ENCODE data around the gene PARD6B. TPM values are rescaled to one million over a fixed set of nuclear protein-coding genes. Genes with fewer than 3 reads are reported as not detected.

The PARD6B gene
- total and polyA plus RNA-seq, 2 experiments from 2014 or later, result 14.6 to 41.0 TPM

DNA sequence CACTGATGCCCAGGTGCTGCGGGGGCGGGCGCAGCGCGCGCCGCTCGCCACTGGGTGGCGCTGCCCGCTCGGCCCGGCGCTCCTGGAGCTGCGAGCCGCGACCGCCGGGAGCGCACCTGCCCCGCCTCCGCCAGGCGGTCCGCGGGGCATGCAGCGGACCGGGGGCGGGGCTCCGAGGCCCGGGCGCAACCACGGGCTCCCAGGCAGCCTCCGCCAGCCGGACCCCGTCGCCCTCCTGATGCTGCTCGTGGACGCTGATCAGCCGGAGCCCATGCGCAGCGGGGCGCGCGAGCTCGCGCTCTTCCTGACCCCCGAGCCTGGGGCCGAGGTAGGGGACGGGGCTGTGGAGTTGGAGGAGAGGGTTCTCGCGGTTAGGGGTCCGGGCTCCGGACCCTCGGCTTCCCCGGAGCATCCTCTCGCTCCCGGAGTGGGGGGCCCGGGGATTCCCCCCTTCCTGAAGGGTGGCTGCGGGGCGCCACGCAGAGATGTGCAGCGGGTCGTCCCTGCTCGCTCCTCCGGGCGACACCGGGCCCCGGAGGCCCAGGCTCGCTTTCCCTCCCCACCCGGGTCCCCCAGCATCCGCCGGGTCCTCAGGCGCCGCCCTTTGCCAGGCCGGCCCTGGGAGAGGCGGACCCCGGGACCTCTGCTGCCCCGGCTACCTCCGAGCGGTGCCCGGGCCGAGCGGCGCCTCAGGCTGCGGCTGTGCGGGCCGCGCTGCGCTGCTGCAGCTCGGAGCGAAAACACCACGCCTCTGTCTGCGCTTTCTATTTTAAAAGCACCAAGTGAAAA lies 63.7 kb downstream of the PARD6B start, which contains the start of gene BCAS4:
Gene BCAS4, plus strand, starts transcription at position 216 of the 789 bp plus-strand sequence. Its CDS starts 23 bp downstream, at position 239.
- Histone ChIP-seq H3K9me2 (replicated peaks; ENCODE audit: insufficient read depth) (no peaks in the 10 kb centered on the region), H3K4me3 (peak within 1 kb of the TSS; percentile 95), H3K4me2 (peak within 1 kb of the TSS; percentile 94), H3K27me3 (no peaks in the 10 kb centered on the region), H3K27ac (peak within 1 kb of the TSS; percentile 80), H3K79me2 (peaks cover 11% of the 10 kb centered on the region), H3K9me3 (ENCODE audit: low read depth) (no peaks in the 10 kb centered on the region), H3K36me3 (replicated peaks; ENCODE audit: insufficient read depth, low read depth) (no peaks in the 10 kb centered on the region), H4K20me1 (ENCODE audit: insufficient read depth, poor library complexity, severe bottlenecking) (no peaks in the 10 kb centered on the region), H3K4me1 (ENCODE audit: insufficient read depth) (peaks cover 30% of the 10 kb centered on the region), H2AFZ (peak within 1 kb of the TSS; percentile 99)
- TF ChIP-seq, protein P1, sequence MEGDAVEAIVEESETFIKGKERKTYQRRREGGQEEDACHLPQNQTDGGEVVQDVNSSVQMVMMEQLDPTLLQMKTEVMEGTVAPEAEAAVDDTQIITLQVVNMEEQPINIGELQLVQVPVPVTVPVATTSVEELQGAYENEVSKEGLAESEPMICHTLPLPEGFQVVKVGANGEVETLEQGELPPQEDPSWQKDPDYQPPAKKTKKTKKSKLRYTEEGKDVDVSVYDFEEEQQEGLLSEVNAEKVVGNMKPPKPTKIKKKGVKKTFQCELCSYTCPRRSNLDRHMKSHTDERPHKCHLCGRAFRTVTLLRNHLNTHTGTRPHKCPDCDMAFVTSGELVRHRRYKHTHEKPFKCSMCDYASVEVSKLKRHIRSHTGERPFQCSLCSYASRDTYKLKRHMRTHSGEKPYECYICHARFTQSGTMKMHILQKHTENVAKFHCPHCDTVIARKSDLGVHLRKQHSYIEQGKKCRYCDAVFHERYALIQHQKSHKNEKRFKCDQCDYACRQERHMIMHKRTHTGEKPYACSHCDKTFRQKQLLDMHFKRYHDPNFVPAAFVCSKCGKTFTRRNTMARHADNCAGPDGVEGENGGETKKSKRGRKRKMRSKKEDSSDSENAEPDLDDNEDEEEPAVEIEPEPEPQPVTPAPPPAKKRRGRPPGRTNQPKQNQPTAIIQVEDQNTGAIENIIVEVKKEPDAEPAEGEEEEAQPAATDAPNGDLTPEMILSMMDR (IDR thresholded peaks at IDR 0.05; ENCODE audit: poor library complexity), result peak; percentile 64
- TF ChIP-seq EZH2phosphoT487 (IDR thresholded peaks at IDR 0.05; ENCODE audit: low read depth, severe bottlenecking, unreplicated experiment) (no peak), EZH2 (IDR thresholded peaks at IDR 0.05; ENCODE audit: borderline replicate concordance) (no peak)
- DNase-seq (ENCODE audit: low spot score), result peak; percentile 95
- under 1% methylated on average over 58 of the region's 92 CpGs for WGBS (ENCODE audit: low lambda C conversion rate, missing lambda C conversion rate)

DNA sequence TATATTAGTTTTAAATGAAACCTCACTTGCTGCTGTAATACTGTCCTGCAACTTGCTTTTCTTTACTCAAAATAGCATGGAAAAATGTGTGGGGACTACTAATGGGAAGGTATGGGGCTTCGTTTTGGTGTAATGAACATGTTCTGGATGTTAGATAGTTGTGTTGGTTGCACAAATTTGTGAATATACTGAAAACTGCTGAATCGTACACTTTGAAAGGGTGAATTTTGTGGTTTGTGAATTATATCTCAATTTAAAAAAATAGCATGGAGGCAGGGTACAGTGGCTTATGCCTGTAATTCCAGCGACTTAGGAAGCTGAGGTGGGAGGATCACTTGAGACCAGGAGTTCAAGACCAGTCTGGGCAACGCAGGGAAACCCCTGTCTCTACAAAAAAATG lies 65.8 kb downstream of the PARD6B start:
- H3K4me2 ChIP-seq, result no peak overlapping the region
- H3K4me1 ChIP-seq (ENCODE audit: insufficient read depth), result peaks cover 12% of the 10 kb centered on the region
- 97% methylated on average over 4 of the region's 4 CpGs for WGBS (ENCODE audit: low lambda C conversion rate, missing lambda C conversion rate)
- H3K4me3 ChIP-seq, result no peak overlapping the region
- no peak for TF ChIP-seq EZH2 (IDR thresholded peaks at IDR 0.05; ENCODE audit: borderline replicate concordance)
- TF ChIP-seq EZH2phosphoT487 (IDR thresholded peaks at IDR 0.05; ENCODE audit: low read depth, severe bottlenecking, unreplicated experiment), result no peak
- TF ChIP-seq, protein P1 (IDR thresholded peaks at IDR 0.05; ENCODE audit: poor library complexity), result no peak
- no peaks in the 10 kb centered on the region for H3K9me2 ChIP-seq (replicated peaks; ENCODE audit: insufficient read depth)
- H4K20me1 ChIP-seq (ENCODE audit: insufficient read depth, poor library complexity, severe bottlenecking), result no peaks in the 10 kb centered on the region
- no peak for DNase-seq (ENCODE audit: low spot score)
- no peaks in the 10 kb centered on the region for H3K27me3 ChIP-seq
- no peaks in the 10 kb centered on the region for H3K9me3 ChIP-seq (ENCODE audit: low read depth)
- no peak overlapping the region for H2AFZ ChIP-seq
- no peak overlapping the region for H3K27ac ChIP-seq
- peaks cover 11% of the 10 kb centered on the region for H3K79me2 ChIP-seq
- H3K36me3 ChIP-seq (replicated peaks; ENCODE audit: insufficient read depth, low read depth), result no peaks in the 10 kb centered on the region

DNA sequence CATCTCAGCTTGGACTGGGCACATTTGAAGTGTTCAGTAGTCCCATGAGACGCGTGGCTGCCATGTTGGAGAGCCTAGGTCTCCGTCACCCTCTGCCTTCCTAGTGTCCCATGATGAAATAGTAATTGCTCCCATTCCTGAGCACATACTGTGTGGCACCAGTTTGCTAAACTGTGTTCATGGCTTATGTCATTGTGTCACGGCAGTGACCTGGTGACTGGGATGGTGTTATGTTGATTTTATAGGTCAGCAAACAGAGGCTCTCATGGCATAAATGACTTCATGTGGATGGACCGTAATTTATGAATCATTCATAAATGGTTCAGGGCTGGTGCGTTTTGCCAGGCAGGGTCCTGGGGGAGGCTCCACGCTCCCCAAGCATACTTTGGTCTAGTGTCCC lies 67.3 kb downstream of the PARD6B start:
- Histone ChIP-seq H3K27me3 (no peaks in the 10 kb centered on the region), H3K4me1 (ENCODE audit: insufficient read depth) (peaks cover 5% of the 10 kb centered on the region), H4K20me1 (ENCODE audit: insufficient read depth, poor library complexity, severe bottlenecking) (no peaks in the 10 kb centered on the region), H3K36me3 (replicated peaks; ENCODE audit: insufficient read depth, low read depth) (no peaks in the 10 kb centered on the region), H2AFZ (no peak overlapping the region), H3K4me2 (no peak overlapping the region), H3K79me2 (peaks cover 11% of the 10 kb centered on the region), H3K9me2 (replicated peaks; ENCODE audit: insufficient read depth) (no peaks in the 10 kb centered on the region), H3K4me3 (no peak overlapping the region), H3K27ac (no peak overlapping the region), H3K9me3 (ENCODE audit: low read depth) (no peaks in the 10 kb centered on the region)
- no peak for DNase-seq (ENCODE audit: low spot score)
- TF ChIP-seq EZH2phosphoT487 (IDR thresholded peaks at IDR 0.05; ENCODE audit: low read depth, severe bottlenecking, unreplicated experiment), result no peak
- TF ChIP-seq, protein P1 (IDR thresholded peaks at IDR 0.05; ENCODE audit: poor library complexity), result no peak
- TF ChIP-seq EZH2 (IDR thresholded peaks at IDR 0.05; ENCODE audit: borderline replicate concordance), result no peak
- 87% methylated on average over 7 of the region's 7 CpGs for WGBS (ENCODE audit: low lambda C conversion rate, missing lambda C conversion rate)
